ENCODE data around the gene MUSK. TPM values are rescaled to one million over a fixed set of nuclear protein-coding genes. Genes with fewer than 3 reads are reported as not detected.
"Not testable (repeated sequence)": the region's sequence is repeated elsewhere in the genome, so short reads cannot be mapped to it uniquely, and the experiment has no call there.

MUSK gene
- total RNA-seq, 1 experiment from 2014 or later: not detected

- no peak for DNase-seq (ENCODE audit: low spot score)
Observed at GRCh38 chr9:110758201-110758600, 89.6 kb downstream of the MUSK start.

- DNase-seq (ENCODE audit: low spot score): no peak
Observed at GRCh38 chr9:110762783-110763182, 94.2 kb downstream of the MUSK start.

- no peak for DNase-seq (ENCODE audit: low spot score)
Observed at GRCh38 chr9:110763568-110763967, 95.0 kb downstream of the MUSK start.

- no peak for DNase-seq (ENCODE audit: low spot score)
Observed at GRCh38 chr9:110764006-110764405, 95.4 kb downstream of the MUSK start.

GRCh38 chr9:110765926-110766325 lies 97.3 kb downstream of the MUSK start:
- no peak for DNase-seq (ENCODE audit: low spot score)

- peak; percentile 69 for DNase-seq (ENCODE audit: low spot score)
Observed at GRCh38 chr9:110767559-110768063, 99.0 kb downstream of the MUSK start.

GRCh38 chr9:110768886-110769285 lies 100.3 kb downstream of the MUSK start:
- no peak for DNase-seq (ENCODE audit: low spot score)

GRCh38 chr9:110769667-110770066 lies 101.1 kb downstream of the MUSK start:
- peak; percentile 41 for DNase-seq (ENCODE audit: low spot score)

- no peak for DNase-seq (ENCODE audit: low spot score)
Observed at GRCh38 chr9:110775724-110776123, 107.1 kb downstream of the MUSK start.

GRCh38 chr9:110776221-110776620 lies 107.6 kb downstream of the MUSK start:
- no peak for DNase-seq (ENCODE audit: low spot score)

- DNase-seq (ENCODE audit: low spot score): no peak
Observed at GRCh38 chr9:110777196-110777875, 108.7 kb downstream of the MUSK start.

GRCh38 chr9:110777876-110778215 lies 109.3 kb downstream of the MUSK start:
- no peak for DNase-seq (ENCODE audit: low spot score)

GRCh38 chr9:110782701-110783100 lies 114.1 kb downstream of the MUSK start:
- DNase-seq (ENCODE audit: low spot score): no peak

GRCh38 chr9:110784309-110784708 lies 115.7 kb downstream of the MUSK start:
- no peak for DNase-seq (ENCODE audit: low spot score)

- DNase-seq (ENCODE audit: low spot score): no peak
Observed at GRCh38 chr9:110785166-110785565, 116.6 kb downstream of the MUSK start.

GRCh38 chr9:110788396-110788795 lies 119.8 kb downstream of the MUSK start:
- not testable (repeated sequence) for DNase-seq (ENCODE audit: low spot score)

- DNase-seq (ENCODE audit: low spot score): no peak
Observed at GRCh38 chr9:110788871-110789270, 120.3 kb downstream of the MUSK start.

GRCh38 chr9:110797611-110798010 lies 129.0 kb downstream of the MUSK start:
- no peak for DNase-seq (ENCODE audit: low spot score)

GRCh38 chr9:110799396-110799795 lies 130.8 kb downstream of the MUSK start:
- no peak for DNase-seq (ENCODE audit: low spot score)

- no peak for DNase-seq (ENCODE audit: low spot score)
Observed at GRCh38 chr9:110801426-110801825, 132.8 kb downstream of the MUSK start.

- DNase-seq (ENCODE audit: low spot score): no peak
Observed at GRCh38 chr9:110802416-110803035, 133.9 kb downstream of the MUSK start.

- DNase-seq (ENCODE audit: low spot score): no peak
Observed at GRCh38 chr9:110807956-110808598, 139.5 kb downstream of the MUSK start.

GRCh38 chr9:110808599-110808980 lies 140.0 kb downstream of the MUSK start:
- peak; percentile 16 for DNase-seq (ENCODE audit: low spot score)

All from H4 (cell line).